SK-N-SH treated with all-trans-retinoic acid at 6 μM for 48 hours (cell line): Measurements from ENCODE around the gene WDR74.

Source experiments
- CREB5 ChIP-seq: fragments of 250-450 bp; sonication (Bioruptor Pico); IDR thresholded peaks from 2 replicates; pipeline ENCODE4 v1.5.1; 2020; ENCODE audit warnings: low read depth, mild to moderate bottlenecking, moderate library complexity
- PATZ1 ChIP-seq: fragments of 250-450 bp; sonication (Bioruptor Pico); IDR thresholded peaks from 2 replicates; pipeline ENCODE4 v1.8.0; 2020; ENCODE audit warnings: mild to moderate bottlenecking, moderate library complexity, borderline replicate concordance
- RARB ChIP-seq: fragments of 250-450 bp; sonication (Bioruptor Pico); IDR thresholded peaks from 2 replicates; pipeline ENCODE4 v1.8.0; 2021; ENCODE audit warnings: mild to moderate bottlenecking, moderate library complexity
- SNAI2 ChIP-seq: fragments of 250-450 bp; sonication (Bioruptor Pico); IDR thresholded peaks from 2 replicates; pipeline ENCODE4 v1.5.0; 2020; ENCODE audit warnings: mild to moderate bottlenecking, moderate library complexity
- ZFP3 ChIP-seq: fragments of 250-450 bp; sonication (Bioruptor Pico); IDR thresholded peaks from 2 replicates; pipeline ENCODE4 v1.5.0; 2020; ENCODE audit warnings: mild to moderate bottlenecking, moderate library complexity
- ZFP30 ChIP-seq: fragments of 450-650 bp; formaldehyde crosslinking; IDR thresholded peaks from 2 replicates; pipeline ENCODE4 v1.5.0; 2022; ENCODE audit warnings: mild to moderate bottlenecking, moderate library complexity
- ZNF8 ChIP-seq: fragments of 450-650 bp; formaldehyde crosslinking; IDR thresholded peaks from 2 replicates; pipeline ENCODE4 v1.5.0; 2020; ENCODE audit warnings: mild to moderate bottlenecking, moderate library complexity
- TF ChIP-seq, protein P1 (sequence below): fragments of 250-450 bp; sonication (Bioruptor Pico); IDR thresholded peaks from 2 replicates; pipeline ENCODE4 v1.5.0; 2020; ENCODE audit warnings: mild to moderate bottlenecking, moderate library complexity

GRCh38 chr11:62876712-62877111, 37.3 kb upstream of the WDR74 start:
- no peak for TF ChIP-seq CREB5 (CRISPR knock-in tag)
- no peak for TF ChIP-seq SNAI2 (CRISPR knock-in tag)
- no peak for TF ChIP-seq ZFP3
- TF ChIP-seq, protein P1, sequence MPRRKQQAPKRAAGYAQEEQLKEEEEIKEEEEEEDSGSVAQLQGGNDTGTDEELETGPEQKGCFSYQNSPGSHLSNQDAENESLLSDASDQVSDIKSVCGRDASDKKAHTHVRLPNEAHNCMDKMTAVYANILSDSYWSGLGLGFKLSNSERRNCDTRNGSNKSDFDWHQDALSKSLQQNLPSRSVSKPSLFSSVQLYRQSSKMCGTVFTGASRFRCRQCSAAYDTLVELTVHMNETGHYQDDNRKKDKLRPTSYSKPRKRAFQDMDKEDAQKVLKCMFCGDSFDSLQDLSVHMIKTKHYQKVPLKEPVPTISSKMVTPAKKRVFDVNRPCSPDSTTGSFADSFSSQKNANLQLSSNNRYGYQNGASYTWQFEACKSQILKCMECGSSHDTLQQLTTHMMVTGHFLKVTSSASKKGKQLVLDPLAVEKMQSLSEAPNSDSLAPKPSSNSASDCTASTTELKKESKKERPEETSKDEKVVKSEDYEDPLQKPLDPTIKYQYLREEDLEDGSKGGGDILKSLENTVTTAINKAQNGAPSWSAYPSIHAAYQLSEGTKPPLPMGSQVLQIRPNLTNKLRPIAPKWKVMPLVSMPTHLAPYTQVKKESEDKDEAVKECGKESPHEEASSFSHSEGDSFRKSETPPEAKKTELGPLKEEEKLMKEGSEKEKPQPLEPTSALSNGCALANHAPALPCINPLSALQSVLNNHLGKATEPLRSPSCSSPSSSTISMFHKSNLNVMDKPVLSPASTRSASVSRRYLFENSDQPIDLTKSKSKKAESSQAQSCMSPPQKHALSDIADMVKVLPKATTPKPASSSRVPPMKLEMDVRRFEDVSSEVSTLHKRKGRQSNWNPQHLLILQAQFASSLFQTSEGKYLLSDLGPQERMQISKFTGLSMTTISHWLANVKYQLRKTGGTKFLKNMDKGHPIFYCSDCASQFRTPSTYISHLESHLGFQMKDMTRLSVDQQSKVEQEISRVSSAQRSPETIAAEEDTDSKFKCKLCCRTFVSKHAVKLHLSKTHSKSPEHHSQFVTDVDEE (CRISPR knock-in tag) = no peak
- no peak for TF ChIP-seq RARB (CRISPR knock-in tag)
- no peak for TF ChIP-seq PATZ1
- TF ChIP-seq ZNF8 (CRISPR knock-in tag) = no peak
- TF ChIP-seq ZFP30 (CRISPR knock-in tag) = no peak
